Right lobe of liver (tissue), 6 donors: ENCODE data around the gene ARHGEF40. TPM values are rescaled to one million over a fixed set of nuclear protein-coding genes. Genes with fewer than 3 reads are reported as not detected.

Experiments used
- ATAC-seq, 4 donors: fragments of 200-7000 bp; cut with Tn5 transposase; one replicate each; pipeline ENCODE4 v1.9.1; 2020; ENCODE audit warnings: mild to moderate bottlenecking in 4 of 4, moderate library complexity in 4 of 4
- DNase-seq, 3 donors: peaks; one replicate each; pipeline ENCODE4 v3.0.0-alpha.2; 2020
- H3K27ac ChIP-seq, 3 donors: fragments of 200-600 bp; one replicate each; pipeline ENCODE4 v1.8.0; 2022
- H3K27me3 ChIP-seq, 2 donors: fragments of 200-600 bp; one replicate each; pipeline ENCODE4 v1.8.0; 2022
- H3K36me3 ChIP-seq, 4 donors: fragments of 200-600 bp; sonication (generic) in 1 of 4; one replicate each; pipeline versions ENCODE4 v1.5.1 to v1.8.0; 2017 to 2022; ENCODE audit warnings: control low read depth in 1 of 4
- H3K4me1 ChIP-seq, 4 donors: fragments of 200-600 bp; sonication (generic) in 1 of 4; one replicate each; pipeline versions ENCODE4 v1.5.1 to v1.8.0; 2017 to 2022; ENCODE audit warnings: control low read depth in 1 of 4
- H3K4me3 ChIP-seq, 3 donors: fragments of 200-600 bp; one replicate each; pipeline ENCODE4 v1.8.0; 2022
- H3K9me3 ChIP-seq, 4 donors: fragments of 200-600 bp; sonication (generic) in 1 of 4; one replicate each; pipeline versions ENCODE4 v1.5.1 to v1.8.0; 2017 to 2022; ENCODE audit warnings: control low read depth in 1 of 4
- CTCF ChIP-seq, 4 donors: fragments of 200-600 bp in 3 of 4; fragments of 450-650 bp in 1 of 4; IDR thresholded peaks; one replicate each; pipeline versions ENCODE4 v1.5.1 to v1.8.0; 2016 to 2022; ENCODE audit warnings: antibody characterized with exemption in 4 of 4, mild to moderate bottlenecking in 2 of 4
- POLR2A ChIP-seq: fragments of 450-650 bp; IDR thresholded peaks from one replicate; pipeline ENCODE4 v1.6.1; 2017; ENCODE audit warnings: antibody characterized with exemption, mild to moderate bottlenecking
- WGBS: methylation state at CpG from one replicate; pipeline ENCODE4 v1.1.6; 2018; ENCODE audit warnings: low coverage, low lambda C conversion rate; ENCODE audit not compliant: insufficient coverage; ENCODE audit errors: missing lambda C conversion rate; 5-methylcytosine and 5-hydroxymethylcytosine counted together
- intact Hi-C, 2 donors: fragments of 100-400 bp; cut with DNase I; formaldehyde crosslinking; loops; one replicate each; pipeline versions ENCODE4 v1.11.2 to v1.14.1; 2022
- total RNA-seq, 6 experiments: library from RNA; depleted of rRNA in 2 of 6; stranded (reverse); fragments of >200 nt in 2 of 6; fragmentation: NEBNext Ultra II Directional in 3 of 6; extraction: Animal tissue kit (Norgen Biotek cat#: 25700) in 3 of 6; gene quantifications; one replicate each; pipeline versions ENCODE4 v1.1.0 to v1.2.4, GENCODE V29; 2016 to 2023
- donor health status: DM: no; HTN: yes; CAD: no.
- donor health status: DM: no; HTN: no; CAD: no.
- donor health status: DM: no; HTN: no; CAD: no.
- donor health status: DM: no; HTN: yes; CAD: no.
- donor health status: DM: no; HTN: yes; CAD: no.

The ARHGEF40 gene
- total RNA-seq, 6 experiments from 2014 or later: 17.1 to 35.8 (median 25.1) TPM

DNA sequence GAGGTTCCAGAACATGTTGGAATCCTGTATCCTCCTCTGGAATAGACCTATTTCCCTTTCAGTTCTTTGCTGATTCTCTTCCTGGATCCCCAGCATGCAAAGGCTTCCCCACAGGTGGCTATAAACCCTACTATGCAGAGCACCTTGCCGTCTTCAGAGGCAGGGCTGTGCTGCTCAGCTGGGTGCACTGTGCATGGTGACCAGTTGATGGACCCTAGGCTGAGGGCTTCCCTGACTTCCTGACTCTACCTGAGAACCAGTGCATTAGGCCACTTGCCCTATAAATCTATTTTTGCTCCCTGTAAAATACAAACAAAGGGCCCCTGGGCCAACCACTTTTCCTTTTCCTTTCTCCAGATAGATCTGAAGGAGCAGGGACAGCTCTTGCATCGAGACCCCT is 14.3 kb downstream of the ARHGEF40 start:
- WGBS: 60% methylated on average over 2 of the region's 2 CpGs
- intact Hi-C loops: no loop called here
- no peak for DNase-seq
- no peak for ATAC-seq
- no peak overlapping the region for H3K4me3 ChIP-seq
- peaks cover 0 to 51% (median 29%) of the 10 kb centered on the region in 4 donors for H3K36me3 ChIP-seq
- H3K9me3 ChIP-seq: no peaks in the 10 kb centered on the region
- peaks cover 0 to 25% (median 11%) of the 10 kb centered on the region in 4 donors for H3K4me1 ChIP-seq
- H3K27ac ChIP-seq: no peak overlapping the region
- TF ChIP-seq CTCF (IDR thresholded peaks at IDR 0.05): no peak
- no peak for TF ChIP-seq POLR2A
- H3K27me3 ChIP-seq: no peaks in the 10 kb centered on the region

- Histone ChIP-seq H3K9me3 (no peaks in the 10 kb centered on the region), H3K27me3 (no peaks in the 10 kb centered on the region), H3K27ac (peak overlapping the region in 2 of 3 donors; percentile 10 to 21), H3K36me3 (peaks cover 0 to 50% (median 29%) of the 10 kb centered on the region in 4 donors), H3K4me3 (no peak overlapping the region), H3K4me1 (peaks cover 0 to 25% (median 11%) of the 10 kb centered on the region in 4 donors)
- ATAC-seq (peak; percentile 75 to 88 (median 83)), DNase-seq (peak; percentile 64 to 90 (median 87))
- WGBS: 47% methylated on average over 13 of the region's 17 CpGs
- intact Hi-C loops: no loop called here
- TF ChIP-seq POLR2A (no peak), CTCF (IDR thresholded peaks at IDR 0.05) (peak in 1 of 4 donors; percentile 16)
These were observed 15.1 kb downstream of the ARHGEF40 start for GRCh38 chr14:21084998-21085853.

DNA sequence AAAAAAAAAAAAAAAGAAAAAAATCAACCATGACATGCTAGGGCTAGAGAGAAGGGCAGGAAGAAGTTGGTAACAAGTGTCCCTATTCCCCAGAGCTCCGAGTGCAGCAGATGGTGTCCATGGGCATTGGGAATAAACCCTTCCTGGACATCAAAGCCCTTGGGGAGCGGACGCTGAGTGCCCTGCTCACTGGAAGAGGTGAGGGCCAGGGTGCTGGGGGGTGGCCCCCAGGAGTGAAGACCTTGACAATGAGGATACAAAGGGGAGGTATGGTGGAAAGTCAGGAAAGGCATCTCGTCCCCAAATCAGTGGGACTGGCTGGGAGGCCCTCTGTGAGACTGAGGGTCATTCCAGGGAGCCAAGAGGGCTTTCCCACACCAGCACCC is 16.8 kb downstream of the ARHGEF40 start:
- Histone ChIP-seq H3K36me3 (peaks cover 0 to 40% (median 21%) of the 10 kb centered on the region in 4 donors), H3K4me1 (peaks cover 0 to 25% (median 11%) of the 10 kb centered on the region in 4 donors), H3K9me3 (no peaks in the 10 kb centered on the region), H3K27me3 (no peaks in the 10 kb centered on the region), H3K27ac (no peak overlapping the region), H3K4me3 (no peak overlapping the region)
- intact Hi-C loops: no loop called here
- no peak for TF ChIP-seq POLR2A
- no peak for TF ChIP-seq CTCF (IDR thresholded peaks at IDR 0.05)
- no peak for ATAC-seq
- DNase-seq: no peak
- 76% methylated on average over 2 of the region's 4 CpGs for WGBS

GRCh38 chr14:21087294-21088091 is 17.4 kb downstream of the ARHGEF40 start:
- ATAC-seq (peak in 2 of 4 donors; percentile 6 to 15), DNase-seq (no peak)
- no peak for TF ChIP-seq CTCF (IDR thresholded peaks at IDR 0.05)
- TF ChIP-seq POLR2A: no peak
- no peaks in the 10 kb centered on the region for H3K27me3 ChIP-seq
- intact Hi-C loops: no loop called here
- peaks cover 0 to 35% (median 15%) of the 10 kb centered on the region in 4 donors for H3K36me3 ChIP-seq
- peaks cover 0 to 25% (median 11%) of the 10 kb centered on the region in 4 donors for H3K4me1 ChIP-seq
- no peak overlapping the region for H3K4me3 ChIP-seq
- 36% methylated on average over 3 of the region's 19 CpGs for WGBS
- H3K9me3 ChIP-seq: no peaks in the 10 kb centered on the region
- no peak overlapping the region for H3K27ac ChIP-seq
